Transverse colon (tissue), 3 donors: Measurements from ENCODE around the gene ZNF652.

ENCODE experiments used
- POLR2A ChIP-seq: fragments of 450-650 bp; IDR thresholded peaks from one replicate; pipeline ENCODE4 v1.6.1; 2016; ENCODE audit warnings: antibody characterized with exemption, mild to moderate bottlenecking, moderate library complexity
- TF ChIP-seq, protein P1 (sequence below), 5 experiments: fragments of 200-600 bp in 3 of 5; fragments of 450-650 bp in 2 of 5; sonication (generic) in 3 of 5; IDR thresholded peaks; 1 replicate in 2 of 5; 2 replicates in 3 of 5; pipeline ENCODE4 v1.5.1; 2016 to 2017; ENCODE audit warnings: antibody characterized with exemption in 5 of 5, inconsistent platforms in 3 of 5, mild to moderate bottlenecking in 2 of 5, moderate library complexity in 1 of 5

DNA sequence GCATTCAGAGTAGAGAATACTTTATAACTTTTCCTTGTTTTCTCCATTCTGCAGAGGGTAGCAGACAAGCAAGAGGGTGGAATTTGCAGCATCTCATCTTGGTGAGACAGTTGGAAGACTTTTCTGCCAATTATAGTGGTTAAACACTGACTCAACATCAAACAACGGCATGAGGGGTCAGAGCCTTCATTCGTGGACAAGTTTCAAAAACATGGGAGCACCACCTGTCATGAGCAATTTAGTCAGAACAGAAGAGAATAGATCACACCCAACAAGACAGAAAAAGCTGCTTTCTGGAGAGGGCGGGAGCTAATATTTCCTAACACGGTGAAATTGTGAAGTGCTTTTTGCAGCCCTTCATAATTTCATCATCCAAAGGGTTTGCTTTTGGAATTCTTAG, 17.9 kb upstream of the ZNF652 start:
- TF ChIP-seq, protein P1, sequence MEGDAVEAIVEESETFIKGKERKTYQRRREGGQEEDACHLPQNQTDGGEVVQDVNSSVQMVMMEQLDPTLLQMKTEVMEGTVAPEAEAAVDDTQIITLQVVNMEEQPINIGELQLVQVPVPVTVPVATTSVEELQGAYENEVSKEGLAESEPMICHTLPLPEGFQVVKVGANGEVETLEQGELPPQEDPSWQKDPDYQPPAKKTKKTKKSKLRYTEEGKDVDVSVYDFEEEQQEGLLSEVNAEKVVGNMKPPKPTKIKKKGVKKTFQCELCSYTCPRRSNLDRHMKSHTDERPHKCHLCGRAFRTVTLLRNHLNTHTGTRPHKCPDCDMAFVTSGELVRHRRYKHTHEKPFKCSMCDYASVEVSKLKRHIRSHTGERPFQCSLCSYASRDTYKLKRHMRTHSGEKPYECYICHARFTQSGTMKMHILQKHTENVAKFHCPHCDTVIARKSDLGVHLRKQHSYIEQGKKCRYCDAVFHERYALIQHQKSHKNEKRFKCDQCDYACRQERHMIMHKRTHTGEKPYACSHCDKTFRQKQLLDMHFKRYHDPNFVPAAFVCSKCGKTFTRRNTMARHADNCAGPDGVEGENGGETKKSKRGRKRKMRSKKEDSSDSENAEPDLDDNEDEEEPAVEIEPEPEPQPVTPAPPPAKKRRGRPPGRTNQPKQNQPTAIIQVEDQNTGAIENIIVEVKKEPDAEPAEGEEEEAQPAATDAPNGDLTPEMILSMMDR (IDR thresholded peaks at IDR 0.05): no peak
- no peak for TF ChIP-seq POLR2A
